GM13976 (cell line): ENCODE data around the gene MATN3.

Experiments used
- DNase-seq: peaks from one replicate; pipeline ENCODE4 v3.0.0; 2012; ENCODE audit warnings: low spot score
- CTCF ChIP-seq: IDR thresholded peaks from 2 replicates; pipeline ENCODE4 v1.5.1; 2012; ENCODE audit warnings: borderline replicate concordance, mild to moderate bottlenecking; ENCODE audit not compliant: insufficient read depth; ENCODE audit errors: extremely low read depth, missing control alignments, control extremely low read depth
- in situ Hi-C: fragments of 300-500 bp; cut with MboI; formaldehyde crosslinking; loops from one replicate; pipeline ENCODE4 v1.12.0; 2022; ENCODE audit warnings: low sequenced_read_pairs, mixed read lengths, inconsistent platforms; ENCODE audit not compliant: unreplicated experiment

The MATN3 gene

GRCh38 chr2:20054119-20054518, 41.7 kb upstream of the MATN3 start:
- TF ChIP-seq CTCF: no peak
- in situ Hi-C loops: no loop called here
- DNase-seq: no peak

DNA sequence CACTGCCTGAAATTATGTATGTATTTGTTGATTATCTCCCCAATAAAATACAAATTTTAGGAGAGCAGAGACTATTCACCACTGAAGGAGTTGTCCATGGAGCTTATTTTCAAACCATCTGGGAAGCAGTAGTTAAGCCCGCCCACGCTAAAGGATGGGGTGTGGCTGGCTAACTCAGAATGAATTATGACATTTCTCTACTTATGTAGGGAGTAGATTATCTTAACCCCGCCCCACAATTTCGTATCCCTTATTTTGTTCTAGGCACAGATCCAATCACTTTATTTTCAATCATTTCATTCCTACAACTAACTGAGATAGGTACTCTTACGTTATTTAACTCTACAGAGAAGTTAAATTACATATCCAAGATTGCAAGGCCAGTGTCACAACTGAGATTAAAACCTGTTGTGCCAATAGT, 40.4 kb upstream of the MATN3 start:
- no peak for TF ChIP-seq CTCF
- DNase-seq: no peak
- in situ Hi-C loops: no loop called here

- DNase-seq: no peak
- in situ Hi-C loops: no loop called here
Observed at GRCh38 chr2:20052229-20052851, 39.9 kb upstream of the MATN3 start.

GRCh38 chr2:20051532-20052228, 39.2 kb upstream of the MATN3 start, which contains the start of gene LAPTM4A:
Gene LAPTM4A (minus strand): TSS chr2:20051628. CDS start chr2:20051520, 108 bp downstream.
- in situ Hi-C loops: no loop called here
- peak; percentile 98 for DNase-seq
- no peak for TF ChIP-seq CTCF

More at GRCh38 chr2:20052229-20052851, 39.9 kb upstream of the MATN3 start:
- TF ChIP-seq CTCF: no peak

DNA sequence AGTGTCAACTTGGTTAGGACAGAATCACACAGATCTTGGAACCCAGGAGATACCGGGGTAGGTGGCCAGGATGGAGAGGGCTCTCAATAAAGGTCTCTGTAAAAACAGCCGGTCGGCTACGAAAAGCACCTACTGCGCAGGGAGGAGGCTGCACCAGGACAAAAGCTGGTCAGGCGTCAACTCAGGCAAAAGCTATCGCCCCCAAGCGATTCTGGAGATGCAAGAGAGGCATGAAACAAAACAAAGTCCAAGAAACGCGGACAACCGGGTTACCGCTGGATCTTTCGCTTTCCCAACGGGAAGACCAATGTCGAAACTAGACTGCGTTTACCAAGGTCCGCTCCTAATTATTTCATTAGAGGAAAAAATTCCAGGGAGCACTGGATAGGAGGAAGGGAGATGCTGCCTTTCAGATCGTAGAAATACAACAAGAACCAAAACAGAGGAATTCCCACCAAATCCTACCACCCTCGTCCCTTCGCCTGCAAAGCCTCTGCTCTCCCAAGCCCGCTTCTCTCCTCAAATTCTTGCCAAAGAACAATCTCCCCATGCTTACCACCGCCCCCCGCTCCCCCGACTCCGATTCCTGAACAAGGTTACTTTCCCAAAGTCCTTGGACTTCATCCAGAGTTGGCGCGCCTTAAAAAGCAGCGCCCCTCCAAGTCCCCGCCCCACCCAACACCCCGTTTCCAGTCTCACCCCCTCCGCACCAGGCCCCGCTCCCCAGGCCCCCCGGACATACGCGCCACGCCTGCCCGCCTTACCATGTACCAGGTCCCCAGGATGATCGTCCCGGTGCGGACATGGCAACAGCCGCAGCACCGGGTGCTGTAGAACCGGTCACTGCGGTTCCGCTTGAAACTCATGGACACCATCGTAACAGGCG, 38.4 kb upstream of the MATN3 start:
- peak; percentile 54 for DNase-seq
- in situ Hi-C loops: no loop called here
- TF ChIP-seq CTCF: peak; percentile 18

- in situ Hi-C loops: no loop called here
- peak; percentile 50 for DNase-seq
- TF ChIP-seq CTCF: no peak
Observed at GRCh38 chr2:20050104-20050645, 37.7 kb upstream of the MATN3 start.
